Fibroblast of the conjunctiva (primary cell): Measurements from ENCODE around the gene DIPK1A.
"Not testable (repeated sequence)": the region's sequence is repeated elsewhere in the genome, so short reads cannot be mapped to it uniquely, and the experiment has no call there.

Experiments
- DNase-seq: peaks from one replicate; pipeline ENCODE4 v3.0.0-alpha.2; 2010; ENCODE audit warnings: low read depth

DIPK1A gene

GRCh38 chr1:92921031-92922023 is 39.9 kb downstream of the DIPK1A start:
- DNase-seq: no peak

DNA sequence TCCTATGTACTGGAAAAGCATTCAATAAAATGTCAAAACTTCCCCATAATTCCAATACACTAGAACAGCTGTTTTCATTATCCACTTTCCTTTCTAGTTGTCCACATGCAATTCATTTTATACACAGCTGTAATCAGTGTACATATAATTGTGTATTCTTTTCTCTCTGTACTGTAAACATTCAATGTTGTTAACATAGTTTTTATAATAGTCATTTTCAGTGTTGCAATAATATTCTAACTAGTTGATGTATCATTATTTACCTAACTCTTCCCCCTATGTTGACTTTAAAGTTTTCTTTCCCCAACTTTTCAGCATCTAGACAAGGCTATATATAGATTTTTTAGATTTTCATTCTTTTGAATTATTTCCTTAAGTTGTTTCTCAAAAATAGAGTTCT is 44.4 kb downstream of the DIPK1A start:
- DNase-seq: peak; percentile 9

DNA sequence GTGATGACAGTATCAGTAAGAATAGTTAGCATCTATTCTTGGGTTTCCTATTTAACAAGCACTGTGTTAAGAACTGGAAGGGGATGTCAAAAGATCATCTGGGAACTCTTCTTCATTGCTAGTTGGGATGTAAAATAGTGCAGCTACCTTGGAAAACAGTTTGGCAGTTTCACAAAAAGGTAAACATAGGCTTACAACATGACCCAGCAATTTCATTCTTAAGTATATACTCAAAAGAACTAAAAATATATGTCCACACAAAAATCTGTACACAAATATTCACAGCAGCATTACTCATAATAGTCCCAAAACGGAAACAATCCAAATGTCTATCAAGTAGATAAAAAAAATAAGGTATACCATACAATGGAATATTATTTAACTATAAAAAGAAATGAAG is 45.7 kb downstream of the DIPK1A start:
- DNase-seq: no peak

GRCh38 chr1:92913093-92913819 is 48.0 kb downstream of the DIPK1A start:
- no peak for DNase-seq

- no peak for DNase-seq
Observed at GRCh38 chr1:92910081-92910480, 51.2 kb downstream of the DIPK1A start.

GRCh38 chr1:92909321-92909720 is 51.9 kb downstream of the DIPK1A start:
- peak; percentile 27 for DNase-seq

DNA sequence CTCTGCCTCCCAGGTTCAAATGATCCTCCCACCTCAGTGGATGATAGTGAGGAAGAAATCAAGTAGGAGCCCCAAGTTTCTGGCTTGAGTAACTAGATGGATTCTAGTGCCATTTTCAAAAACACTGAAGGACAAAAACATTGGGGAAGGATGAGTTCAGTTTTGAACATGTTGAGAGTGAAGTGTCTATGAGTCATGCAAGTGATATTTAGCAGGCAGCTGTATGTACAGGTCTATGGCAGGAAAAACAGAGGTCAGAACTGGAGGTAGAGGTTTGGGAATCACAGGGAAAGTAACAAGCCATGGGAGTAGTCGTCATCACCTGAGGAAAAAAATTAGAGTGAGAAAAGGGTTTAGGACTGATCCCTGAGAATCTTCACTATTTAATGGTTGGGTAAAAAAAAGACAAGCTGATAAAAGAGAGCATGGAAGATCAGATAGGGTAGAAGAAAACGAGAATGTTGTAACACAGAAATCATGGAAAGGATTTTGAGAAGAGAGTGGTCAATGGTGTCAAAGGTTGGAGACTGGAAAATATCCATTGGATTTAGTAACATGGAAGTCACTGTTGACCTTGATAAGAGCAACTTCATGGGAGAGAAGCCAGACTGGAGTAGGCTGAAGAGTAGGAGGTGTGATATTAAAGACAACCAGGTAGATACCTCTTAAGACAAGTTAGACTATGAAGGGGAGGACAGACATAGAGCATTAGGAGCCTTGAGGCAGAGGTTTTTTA is 53.1 kb downstream of the DIPK1A start:
- no peak for DNase-seq

DNA sequence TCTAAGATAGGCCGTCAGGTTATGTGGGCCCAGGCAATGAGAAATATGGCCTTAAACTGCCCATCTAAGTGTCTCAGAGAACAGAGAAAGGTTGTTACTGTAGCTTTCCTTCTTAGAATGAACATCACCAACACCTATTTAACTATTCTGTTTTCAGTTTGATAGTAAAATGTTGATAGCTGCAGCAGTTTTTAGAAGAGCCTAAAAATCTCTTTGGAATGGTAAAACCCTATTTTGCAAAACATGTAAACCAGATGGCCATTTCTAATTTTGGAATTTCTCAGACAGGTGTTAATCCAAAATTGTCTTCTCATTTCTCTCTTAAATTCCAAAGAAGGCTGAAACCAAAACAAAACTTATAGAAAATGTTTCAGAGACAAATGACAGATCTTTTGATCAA is 57.5 kb downstream of the DIPK1A start:
- no peak for DNase-seq

DNA sequence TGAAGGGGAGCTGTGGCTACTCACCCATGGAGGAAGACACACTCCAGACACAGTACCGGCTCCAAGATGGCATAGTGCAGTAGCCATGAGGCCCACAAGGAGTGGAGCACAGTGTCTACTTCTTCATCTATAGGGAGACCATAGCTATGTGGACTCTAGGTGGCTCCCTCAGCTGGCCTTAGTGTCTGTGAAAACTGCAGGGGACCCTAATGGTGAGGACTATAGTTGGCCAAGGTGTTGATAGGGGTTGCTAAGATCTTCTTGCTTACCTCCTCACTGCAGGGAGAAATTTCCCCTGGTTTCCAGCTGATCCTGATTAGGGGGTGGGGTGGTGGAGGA is 58.9 kb downstream of the DIPK1A start:
- no peak for DNase-seq

GRCh38 chr1:92901699-92902405 is 59.4 kb downstream of the DIPK1A start:
- no peak for DNase-seq

DNA sequence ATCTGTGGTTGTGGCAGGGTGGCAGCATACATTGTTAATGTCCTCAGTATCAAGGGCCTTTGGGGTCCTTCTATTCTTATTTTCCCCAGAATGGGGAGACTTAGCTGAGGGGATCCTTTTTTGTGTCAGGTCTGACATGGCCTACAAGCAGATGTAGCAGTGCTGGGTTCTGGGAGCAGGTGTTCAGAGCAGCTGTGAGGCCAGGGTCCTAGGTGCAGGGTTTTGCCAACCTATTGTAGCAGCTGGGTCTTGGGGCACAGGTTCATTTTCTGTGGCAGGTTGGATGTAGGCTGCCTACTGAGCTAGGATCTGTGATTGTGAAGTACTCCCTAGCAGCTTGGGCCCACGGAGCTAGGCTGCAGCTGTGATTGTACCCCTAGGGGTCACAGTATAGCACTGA is 60.1 kb downstream of the DIPK1A start:
- no peak for DNase-seq

DNA sequence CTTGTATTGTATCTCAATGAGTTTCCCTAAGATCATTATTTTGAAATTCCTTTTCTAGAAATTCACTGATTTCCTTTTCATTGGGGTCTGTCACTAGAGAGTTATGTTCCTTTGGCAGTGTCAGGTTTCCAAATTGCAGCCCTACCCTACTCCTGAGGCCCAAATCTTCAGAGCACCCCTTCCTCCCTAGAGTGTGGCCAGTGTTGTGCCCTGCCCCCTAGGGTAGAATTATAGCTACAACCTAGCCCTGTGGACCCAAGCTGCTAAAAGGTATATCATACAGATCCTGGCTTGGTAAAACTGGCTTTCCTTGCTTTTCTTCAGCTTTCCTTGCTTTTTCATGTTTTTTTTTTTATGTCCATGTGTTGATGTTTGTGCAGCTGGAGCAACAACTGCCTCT is 60.7 kb downstream of the DIPK1A start:
- DNase-seq: no peak

- DNase-seq: no peak
Observed at GRCh38 chr1:92899780-92900179, 61.5 kb downstream of the DIPK1A start.

DNA sequence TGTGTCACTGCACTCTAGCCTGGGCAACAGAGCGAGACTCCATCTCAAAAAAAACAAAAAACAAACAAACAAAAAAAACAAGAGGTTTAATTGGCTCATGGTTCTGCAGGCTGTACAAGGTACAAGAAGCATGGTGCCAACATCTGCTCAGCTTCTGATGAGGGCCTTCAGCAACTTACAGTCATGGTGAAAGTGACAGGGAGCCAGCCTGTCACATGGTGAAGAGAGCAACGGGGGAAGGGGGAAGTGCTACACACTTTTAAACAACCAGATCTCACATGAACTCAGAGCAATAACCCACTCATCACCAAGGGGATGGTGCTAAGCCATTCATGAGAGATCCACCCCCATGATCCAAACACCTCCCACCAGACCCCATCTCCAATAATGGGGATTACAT is 63.2 kb downstream of the DIPK1A start:
- not testable (repeated sequence) for DNase-seq

DNA sequence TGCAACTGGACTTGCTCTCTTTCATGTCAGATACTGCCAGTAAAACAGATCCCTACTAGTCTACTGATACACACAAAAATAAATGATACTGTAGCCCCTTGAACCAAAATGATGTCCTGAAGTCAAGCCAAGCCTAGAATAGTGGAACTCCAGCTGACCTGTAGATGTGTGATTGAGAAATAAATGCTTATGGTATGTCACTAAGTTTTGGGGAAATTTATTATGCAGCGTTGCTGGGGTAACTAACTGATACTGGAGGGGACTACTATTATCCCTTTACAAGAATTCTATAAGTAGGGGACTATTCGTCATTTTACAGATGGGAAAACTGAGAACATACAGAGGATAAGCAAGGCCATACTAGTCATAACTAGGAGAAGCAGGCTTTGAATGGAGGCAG is 73.8 kb downstream of the DIPK1A start:
- no peak for DNase-seq

- no peak for DNase-seq
Observed at GRCh38 chr1:92886886-92887419, 74.3 kb downstream of the DIPK1A start.

- no peak for DNase-seq
Observed at GRCh38 chr1:92884195-92884594, 77.1 kb downstream of the DIPK1A start.

GRCh38 chr1:92883297-92883696 is 78.0 kb downstream of the DIPK1A start:
- DNase-seq: no peak

DNA sequence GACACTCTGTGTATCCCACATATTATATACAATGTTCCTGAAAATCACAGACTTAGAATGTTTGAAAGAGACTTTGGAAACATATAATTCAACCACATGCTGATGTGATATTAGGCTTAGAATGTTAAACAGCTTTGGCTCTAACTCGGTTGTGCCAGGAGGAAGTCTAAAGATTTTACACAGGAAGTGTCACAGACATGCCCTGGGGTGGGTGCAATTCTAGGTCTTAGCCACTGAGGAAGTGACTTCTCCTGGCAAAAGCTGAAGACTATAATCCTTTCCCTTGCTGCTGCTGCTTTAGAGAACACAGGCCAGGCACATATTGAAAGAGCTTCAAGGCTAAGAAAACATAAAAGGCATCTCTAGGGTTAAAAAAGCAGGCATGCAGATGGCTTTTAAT is 78.4 kb downstream of the DIPK1A start:
- no peak for DNase-seq

- no peak for DNase-seq
Observed at GRCh38 chr1:92881391-92881790, 79.9 kb downstream of the DIPK1A start.

- no peak for DNase-seq
Observed at GRCh38 chr1:92879316-92879968, 81.8 kb downstream of the DIPK1A start.
